ENCODE data around the gene NOB1.
"Not testable (repeated sequence)": the region's sequence is repeated elsewhere in the genome, so short reads cannot be mapped to it uniquely, and the experiment has no call there.

NOB1 gene

GRCh38 chr16:69754469-69755310, at the start of gene NOB1:
NOB1 (minus strand) TSS chr16:69754926; CDS start chr16:69754910, 16 bp downstream.
- Histone ChIP-seq H3K4me1 (ENCODE audit: control insufficient read depth in 1 of 2, insufficient read depth in 2 of 2, low read length in 2 of 2) (peaks cover 0 to 19% of the 10 kb centered on the region in 2 donors), H3K9me3 (ENCODE audit: control insufficient read depth in 1 of 2, low read length in 2 of 2) (no peaks in the 10 kb centered on the region), H3K27ac (ENCODE audit: low read length) (peak within 1 kb of the TSS; percentile 82)

DNA sequence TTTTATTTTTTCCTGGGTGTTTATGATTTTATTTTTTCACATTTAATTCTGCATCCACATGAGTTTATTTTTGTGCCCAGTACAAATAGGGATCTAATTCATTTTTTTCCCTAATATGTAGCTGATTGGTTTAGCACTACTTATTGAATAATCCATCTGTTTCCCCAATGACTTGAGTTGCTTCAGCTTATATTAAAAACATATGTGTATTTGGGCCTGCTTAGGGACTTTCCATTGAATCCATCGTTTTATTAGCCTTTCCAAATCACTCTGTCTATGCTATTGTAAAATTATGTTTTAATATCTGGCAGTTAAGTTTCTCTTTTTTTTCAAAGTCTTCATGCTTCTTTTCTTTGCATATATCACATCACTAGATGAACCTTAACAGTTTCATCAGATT, 49.6 kb upstream of the NOB1 start:
- Histone ChIP-seq H3K36me3 (ENCODE audit: control insufficient read depth in 1 of 2, insufficient read depth in 2 of 2, low read length in 2 of 2) (peaks cover 1 to 3% of the 10 kb centered on the region in 2 donors), H3K27ac (ENCODE audit: low read length) (no peak overlapping the region), H3K4me1 (ENCODE audit: control insufficient read depth in 1 of 2, insufficient read depth in 2 of 2, low read length in 2 of 2) (peaks cover 0 to 4% of the 10 kb centered on the region in 2 donors), H3K27me3 (ENCODE audit: low read depth, low read length) (no peaks in the 10 kb centered on the region), H3K9me3 (ENCODE audit: control insufficient read depth in 1 of 2, low read length in 2 of 2) (no peaks in the 10 kb centered on the region), H3K4me3 (ENCODE audit: low read depth in 1 of 2, low read length in 2 of 2) (no peak overlapping the region)

More at GRCh38 chr16:69754469-69755310, at the start of gene NOB1:
- Histone ChIP-seq H3K36me3 (ENCODE audit: control insufficient read depth in 1 of 2, insufficient read depth in 2 of 2, low read length in 2 of 2) (peaks cover 12 to 16% of the 10 kb centered on the region in 2 donors), H3K4me3 (ENCODE audit: low read depth in 1 of 2, low read length in 2 of 2) (peak within 1 kb of the TSS; percentile 95 to 98), H3K27me3 (ENCODE audit: low read depth, low read length) (no peaks in the 10 kb centered on the region)

- H3K27me3 ChIP-seq (ENCODE audit: low read depth, low read length): no peaks in the 10 kb centered on the region
- H3K4me3 ChIP-seq (ENCODE audit: low read depth in 1 of 2, low read length in 2 of 2): no peak overlapping the region
- peaks cover 4 to 13% of the 10 kb centered on the region in 2 donors for H3K36me3 ChIP-seq (ENCODE audit: control insufficient read depth in 1 of 2, insufficient read depth in 2 of 2, low read length in 2 of 2)
- no peaks in the 10 kb centered on the region for H3K9me3 ChIP-seq (ENCODE audit: control insufficient read depth in 1 of 2, low read length in 2 of 2)
- H3K27ac ChIP-seq (ENCODE audit: low read length): no peak overlapping the region
- peaks cover 0 to 8% of the 10 kb centered on the region in 2 donors for H3K4me1 ChIP-seq (ENCODE audit: control insufficient read depth in 1 of 2, insufficient read depth in 2 of 2, low read length in 2 of 2)
These were observed 44.9 kb upstream of the NOB1 start for GRCh38 chr16:69799611-69800031.

- Histone ChIP-seq H3K4me1 (ENCODE audit: control insufficient read depth in 1 of 2, insufficient read depth in 2 of 2, low read length in 2 of 2) (peaks cover 0 to 8% of the 10 kb centered on the region in 2 donors), H3K27me3 (ENCODE audit: low read depth, low read length) (no peaks in the 10 kb centered on the region), H3K36me3 (ENCODE audit: control insufficient read depth in 1 of 2, insufficient read depth in 2 of 2, low read length in 2 of 2) (peaks cover 4 to 13% of the 10 kb centered on the region in 2 donors), H3K4me3 (ENCODE audit: low read depth in 1 of 2, low read length in 2 of 2) (no peak overlapping the region), H3K27ac (ENCODE audit: low read length) (no peak overlapping the region), H3K9me3 (ENCODE audit: control insufficient read depth in 1 of 2, low read length in 2 of 2) (no peaks in the 10 kb centered on the region)
These were observed 43.7 kb upstream of the NOB1 start for GRCh38 chr16:69798466-69798865.

- no peaks in the 10 kb centered on the region for H3K27me3 ChIP-seq (ENCODE audit: low read depth, low read length)
These were observed 41.8 kb upstream of the NOB1 start for GRCh38 chr16:69796285-69797118.

DNA sequence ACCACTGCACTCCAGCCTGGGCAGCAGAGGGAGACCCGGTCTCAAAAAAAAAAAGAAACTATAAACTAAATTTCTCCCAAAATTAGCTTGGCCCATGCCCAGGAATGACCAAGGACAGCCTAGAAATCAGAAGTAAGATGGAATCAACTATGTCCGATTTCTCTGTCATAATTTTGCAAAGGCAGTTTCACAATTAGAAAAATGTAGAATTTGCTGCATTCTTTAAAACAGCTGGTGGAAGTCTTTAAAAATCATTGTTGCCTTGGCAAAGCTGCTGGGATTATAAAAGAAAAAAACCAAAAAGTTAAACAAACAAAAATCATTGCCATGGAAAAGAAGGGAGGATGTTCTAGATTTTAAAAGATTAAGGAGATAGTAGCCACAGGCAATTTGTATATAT, 39.8 kb upstream of the NOB1 start:
- H3K4me3 ChIP-seq (ENCODE audit: low read depth in 1 of 2, low read length in 2 of 2): no peak overlapping the region
- H3K27ac ChIP-seq (ENCODE audit: low read length): no peak overlapping the region
- H3K4me1 ChIP-seq (ENCODE audit: control insufficient read depth in 1 of 2, insufficient read depth in 2 of 2, low read length in 2 of 2): peaks cover 0 to 5% of the 10 kb centered on the region in 2 donors
- no peaks in the 10 kb centered on the region for H3K27me3 ChIP-seq (ENCODE audit: low read depth, low read length)
- no peaks in the 10 kb centered on the region for H3K9me3 ChIP-seq (ENCODE audit: control insufficient read depth in 1 of 2, low read length in 2 of 2)
- H3K36me3 ChIP-seq (ENCODE audit: control insufficient read depth in 1 of 2, insufficient read depth in 2 of 2, low read length in 2 of 2): peaks cover 11 to 12% of the 10 kb centered on the region in 2 donors

More at GRCh38 chr16:69796285-69797118, 41.8 kb upstream of the NOB1 start:
- Histone ChIP-seq H3K9me3 (ENCODE audit: control insufficient read depth in 1 of 2, low read length in 2 of 2) (no peaks in the 10 kb centered on the region), H3K4me1 (ENCODE audit: control insufficient read depth in 1 of 2, insufficient read depth in 2 of 2, low read length in 2 of 2) (peaks cover 0 to 8% of the 10 kb centered on the region in 2 donors), H3K27ac (ENCODE audit: low read length) (no peak overlapping the region), H3K36me3 (ENCODE audit: control insufficient read depth in 1 of 2, insufficient read depth in 2 of 2, low read length in 2 of 2) (peaks cover 4 to 13% of the 10 kb centered on the region in 2 donors), H3K4me3 (ENCODE audit: low read depth in 1 of 2, low read length in 2 of 2) (peak overlapping the region in 1 of 2 donors; percentile 30)

- Histone ChIP-seq H3K27me3 (ENCODE audit: low read depth, low read length) (no peaks in the 10 kb centered on the region), H3K9me3 (ENCODE audit: control insufficient read depth in 1 of 2, low read length in 2 of 2) (no peaks in the 10 kb centered on the region), H3K4me1 (ENCODE audit: control insufficient read depth in 1 of 2, insufficient read depth in 2 of 2, low read length in 2 of 2) (peaks cover 0 to 4% of the 10 kb centered on the region in 2 donors), H3K36me3 (ENCODE audit: control insufficient read depth in 1 of 2, insufficient read depth in 2 of 2, low read length in 2 of 2) (peaks cover 8 to 13% of the 10 kb centered on the region in 2 donors), H3K27ac (ENCODE audit: low read length) (no peak overlapping the region), H3K4me3 (ENCODE audit: low read depth in 1 of 2, low read length in 2 of 2) (no peak overlapping the region)
These were observed 38.8 kb upstream of the NOB1 start for GRCh38 chr16:69793526-69793925.

DNA sequence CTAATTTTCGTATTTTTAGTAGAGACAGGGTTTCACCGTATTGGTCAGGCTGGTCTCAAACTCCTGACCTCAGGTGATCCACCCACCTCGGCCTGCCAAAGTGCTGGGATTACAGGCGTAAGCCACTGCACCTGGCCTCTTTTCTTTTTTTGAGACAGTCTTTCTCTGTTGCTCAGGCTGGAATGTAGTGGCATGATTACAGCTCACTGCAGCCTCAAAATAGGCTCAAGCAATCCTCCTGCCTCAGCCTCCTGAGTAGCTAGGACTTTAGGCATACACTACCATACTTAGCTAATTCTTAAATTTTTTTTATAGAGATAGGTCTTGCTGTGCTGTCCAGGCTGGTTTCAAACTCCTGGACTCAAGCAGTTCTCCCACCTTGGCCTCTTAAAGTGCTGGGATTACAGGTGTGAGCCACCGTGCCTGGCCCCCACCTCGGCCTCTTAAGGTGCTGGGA, 36.7 kb upstream of the NOB1 start:
- H3K36me3 ChIP-seq (ENCODE audit: control insufficient read depth in 1 of 2, insufficient read depth in 2 of 2, low read length in 2 of 2): peaks cover 15 to 26% of the 10 kb centered on the region in 2 donors
- H3K4me3 ChIP-seq (ENCODE audit: low read depth in 1 of 2, low read length in 2 of 2); H3K27ac ChIP-seq (ENCODE audit: low read length); H3K9me3 ChIP-seq (ENCODE audit: control insufficient read depth in 1 of 2, low read length in 2 of 2); H3K4me1 ChIP-seq (ENCODE audit: control insufficient read depth in 1 of 2, insufficient read depth in 2 of 2, low read length in 2 of 2); H3K27me3 ChIP-seq (ENCODE audit: low read depth, low read length): not testable (repeated sequence)

GRCh38 chr16:69787883-69788282, 33.2 kb upstream of the NOB1 start:
- no peak overlapping the region for H3K27ac ChIP-seq (ENCODE audit: low read length)
- no peak overlapping the region for H3K4me3 ChIP-seq (ENCODE audit: low read depth in 1 of 2, low read length in 2 of 2)
- H3K4me1 ChIP-seq (ENCODE audit: control insufficient read depth in 1 of 2, insufficient read depth in 2 of 2, low read length in 2 of 2): no peaks in the 10 kb centered on the region
- no peaks in the 10 kb centered on the region for H3K9me3 ChIP-seq (ENCODE audit: control insufficient read depth in 1 of 2, low read length in 2 of 2)
- H3K27me3 ChIP-seq (ENCODE audit: low read depth, low read length): no peaks in the 10 kb centered on the region
- peaks cover 15 to 33% of the 10 kb centered on the region in 2 donors for H3K36me3 ChIP-seq (ENCODE audit: control insufficient read depth in 1 of 2, insufficient read depth in 2 of 2, low read length in 2 of 2)

DNA sequence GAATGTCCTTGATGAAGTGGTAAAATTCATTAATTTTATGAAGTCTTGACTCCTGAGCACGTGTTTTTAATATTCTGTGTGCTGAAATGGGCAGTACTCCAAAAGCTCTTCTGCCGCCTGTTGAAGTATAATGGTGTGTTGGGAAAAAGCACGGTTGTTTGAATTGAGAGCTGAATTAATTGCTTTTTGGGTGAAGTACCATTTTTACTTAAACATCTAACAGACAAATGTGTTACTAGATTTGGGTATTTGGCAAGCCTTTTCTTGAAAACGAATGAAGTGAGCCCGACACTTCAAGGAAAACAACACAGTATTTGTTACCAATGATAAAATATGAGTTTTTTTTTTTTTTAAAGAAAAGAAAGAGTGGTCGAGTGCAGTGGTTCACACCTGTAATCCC, 29.9 kb upstream of the NOB1 start:
- Histone ChIP-seq H3K27ac (ENCODE audit: low read length) (no peak overlapping the region), H3K9me3 (ENCODE audit: control insufficient read depth in 1 of 2, low read length in 2 of 2) (no peaks in the 10 kb centered on the region), H3K27me3 (ENCODE audit: low read depth, low read length) (no peaks in the 10 kb centered on the region), H3K4me3 (ENCODE audit: low read depth in 1 of 2, low read length in 2 of 2) (no peak overlapping the region), H3K4me1 (ENCODE audit: control insufficient read depth in 1 of 2, insufficient read depth in 2 of 2, low read length in 2 of 2) (no peaks in the 10 kb centered on the region), H3K36me3 (ENCODE audit: control insufficient read depth in 1 of 2, insufficient read depth in 2 of 2, low read length in 2 of 2) (peaks cover 15 to 26% of the 10 kb centered on the region in 2 donors)

- no peaks in the 10 kb centered on the region for H3K27me3 ChIP-seq (ENCODE audit: low read depth, low read length)
- peaks cover 0 to 1% of the 10 kb centered on the region in 2 donors for H3K9me3 ChIP-seq (ENCODE audit: control insufficient read depth in 1 of 2, low read length in 2 of 2)
- no peak overlapping the region for H3K27ac ChIP-seq (ENCODE audit: low read length)
- no peaks in the 10 kb centered on the region for H3K4me1 ChIP-seq (ENCODE audit: control insufficient read depth in 1 of 2, insufficient read depth in 2 of 2, low read length in 2 of 2)
- no peak overlapping the region for H3K4me3 ChIP-seq (ENCODE audit: low read depth in 1 of 2, low read length in 2 of 2)
- H3K36me3 ChIP-seq (ENCODE audit: control insufficient read depth in 1 of 2, insufficient read depth in 2 of 2, low read length in 2 of 2): peaks cover 0 to 8% of the 10 kb centered on the region in 2 donors
These were observed 26.4 kb upstream of the NOB1 start for GRCh38 chr16:69781118-69781517.
